Transverse colon (tissue), 4 donors: ENCODE data around the gene THAP6. TPM values are rescaled to one million over a fixed set of nuclear protein-coding genes. Genes with fewer than 3 reads are reported as not detected.
A peak's percentile ranks its signal among the peaks of the same experiment; 100 is the strongest.

Experiments used
- DNase-seq: peaks from one replicate; pipeline ENCODE4 v3.0.0-alpha.2; 2019
- H3K27ac ChIP-seq, 4 donors: fragments of 200-600 bp; sonication (generic); 2 replicates each; pipeline ENCODE4 v1.5.1; 2016 to 2018; ENCODE audit warnings: inconsistent platforms in 4 of 4
- H3K27me3 ChIP-seq: fragments of 200-600 bp; sonication (generic); 2 replicates; pipeline ENCODE4 v1.5.1; 2017; ENCODE audit warnings: inconsistent platforms
- H3K36me3 ChIP-seq, 4 donors: fragments of 200-600 bp; sonication (generic); 2 replicates each; pipeline ENCODE4 v1.5.1; 2017 to 2019; ENCODE audit warnings: inconsistent platforms in 4 of 4
- H3K4me1 ChIP-seq, 4 donors: fragments of 200-600 bp; sonication (generic); 2 replicates each; pipeline ENCODE4 v1.5.1; 2017 to 2020; ENCODE audit warnings: inconsistent platforms in 4 of 4
- H3K4me3 ChIP-seq, 4 donors: fragments of 200-600 bp; sonication (generic); 1 replicate in 1 of 4; 2 replicates in 3 of 4; pipeline versions ENCODE4 v1.5.1 to v1.6.1; 2017 to 2019; ENCODE audit warnings: inconsistent platforms in 4 of 4
- H3K9me3 ChIP-seq, 2 donors: fragments of 200-600 bp; sonication (generic); 2 replicates each; pipeline ENCODE4 v1.5.1; 2017 to 2019; ENCODE audit warnings: inconsistent platforms in 2 of 2
- CTCF ChIP-seq, 5 experiments: fragments of 200-600 bp in 3 of 5; fragments of 450-650 bp in 2 of 5; sonication (generic) in 3 of 5; IDR thresholded peaks; 1 replicate in 2 of 5; 2 replicates in 3 of 5; pipeline ENCODE4 v1.5.1; 2016 to 2017; ENCODE audit warnings: antibody characterized with exemption in 5 of 5, inconsistent platforms in 3 of 5, mild to moderate bottlenecking in 2 of 5, moderate library complexity in 1 of 5
- EP300 ChIP-seq: sonication (generic); formaldehyde crosslinking; IDR thresholded peaks from one replicate; pipeline ENCODE4 v1.6.1; 2017; ENCODE audit warnings: antibody characterized with exemption, low read depth
- POLR2A ChIP-seq: fragments of 450-650 bp; IDR thresholded peaks from one replicate; pipeline ENCODE4 v1.6.1; 2016; ENCODE audit warnings: antibody characterized with exemption, mild to moderate bottlenecking, moderate library complexity
- POLR2AphosphoS5 ChIP-seq, 3 donors: sonication (generic); formaldehyde crosslinking; IDR thresholded peaks; one replicate each; pipeline ENCODE4 v1.6.1; 2016; ENCODE audit warnings: antibody characterized with exemption in 3 of 3
- WGBS, 2 donors: methylation state at CpG; one replicate each; pipeline ENCODE4 v1.1.5; 2018; ENCODE audit warnings: low coverage in 1 of 2; 5-methylcytosine and 5-hydroxymethylcytosine counted together
- in situ Hi-C, 4 donors: fragments of 200-750 bp; cut with MboI; loops; one replicate each; pipeline versions ENCODE4 v1.15.0 to v1.15.1; 2017; ENCODE audit warnings: low sequenced_read_pairs in 3 of 4, low pct_ligation_motif_present in 1 of 4, low pct_unique_long_range_greater_than_20kb in 1 of 4
- intact Hi-C: fragments of 100-400 bp; cut with DNase I; formaldehyde crosslinking; loops from one replicate; pipeline ENCODE4 v1.15.1; 2023; ENCODE audit warnings: low total_unique reads
- total RNA-seq, 4 donors: library from RNA; depleted of rRNA; stranded (reverse); fragments of >200 nt; gene quantifications; one replicate each; pipeline ENCODE4 v1.1.0, GENCODE V29; 2016

The THAP6 gene
- total RNA-seq, 4 donors from 2014 or later = 16.8 to 39.6 (median 27.6) TPM

GRCh38 chr4:75496406-75496805 is 17.9 kb upstream of the THAP6 start:
- in situ Hi-C loops = no loop called here
- Histone ChIP-seq H3K27me3 (no peaks in the 10 kb centered on the region), H3K4me1 (peaks cover 0 to 25% (median 1%) of the 10 kb centered on the region in 4 donors), H3K27ac (peak overlapping the region in 1 of 4 donors; percentile 28), H3K36me3 (peaks cover 0 to 18% (median 0%) of the 10 kb centered on the region in 4 donors), H3K9me3 (peaks cover 3% of the 10 kb centered on the region in 2 donors), H3K4me3 (no peak overlapping the region)
- 84 to 100% methylated on average over 2 of the region's 2 CpGs for WGBS, 2 donors
- TF ChIP-seq POLR2AphosphoS5 (IDR thresholded peaks at IDR 0.05) = no peak
- no peak for TF ChIP-seq POLR2A
- TF ChIP-seq CTCF (IDR thresholded peaks at IDR 0.05) = no peak
- TF ChIP-seq EP300 = no peak
- DNase-seq = no peak
- intact Hi-C loops = no loop called here

- Histone ChIP-seq H3K4me3 (no peak overlapping the region), H3K27ac (no peak overlapping the region), H3K36me3 (peaks cover 0 to 13% (median 2%) of the 10 kb centered on the region in 4 donors), H3K9me3 (peaks cover 3% of the 10 kb centered on the region in 2 donors), H3K4me1 (peaks cover 0 to 25% (median 1%) of the 10 kb centered on the region in 4 donors), H3K27me3 (no peaks in the 10 kb centered on the region)
- in situ Hi-C loops (no loop called here), intact Hi-C loops (no loop called here)
- WGBS, 2 donors = 77 to 79% methylated on average over 5 of the region's 5 CpGs
- TF ChIP-seq CTCF (IDR thresholded peaks at IDR 0.05) (no peak), POLR2A (no peak), EP300 (no peak), POLR2AphosphoS5 (IDR thresholded peaks at IDR 0.05) (no peak)
- DNase-seq = no peak
Observed at GRCh38 chr4:75497133-75497532, 17.1 kb upstream of the THAP6 start.

- no peak for TF ChIP-seq POLR2A
- no peak for TF ChIP-seq POLR2AphosphoS5 (IDR thresholded peaks at IDR 0.05)
- TF ChIP-seq CTCF (IDR thresholded peaks at IDR 0.05) = no peak
- no peak for TF ChIP-seq EP300
Observed at GRCh38 chr4:75498041-75498440, 16.2 kb upstream of the THAP6 start.

GRCh38 chr4:75499900-75500299 is 14.4 kb upstream of the THAP6 start:
- 97 to 100% methylated on average over 1 to 2 of the region's 2 CpGs for WGBS, 2 donors
- H3K36me3 ChIP-seq = peaks cover 0 to 20% (median 5%) of the 10 kb centered on the region in 4 donors
- H3K9me3 ChIP-seq = peaks cover 3% of the 10 kb centered on the region in 2 donors
- H3K27ac ChIP-seq = no peak overlapping the region
- no peak for DNase-seq
- H3K27me3 ChIP-seq = no peaks in the 10 kb centered on the region
- TF ChIP-seq POLR2AphosphoS5 (IDR thresholded peaks at IDR 0.05) (no peak), POLR2A (no peak), CTCF (IDR thresholded peaks at IDR 0.05) (no peak), EP300 (no peak)
- H3K4me3 ChIP-seq = no peak overlapping the region
- in situ Hi-C loops (no loop called here), intact Hi-C loops (no loop called here)
- peaks cover 0 to 19% (median 1%) of the 10 kb centered on the region in 4 donors for H3K4me1 ChIP-seq

More at GRCh38 chr4:75498041-75498440, 16.2 kb upstream of the THAP6 start:
- in situ Hi-C loops (no loop called here), intact Hi-C loops (no loop called here)
- Histone ChIP-seq H3K9me3 (peaks cover 3% of the 10 kb centered on the region in 2 donors), H3K36me3 (peaks cover 0 to 20% (median 5%) of the 10 kb centered on the region in 4 donors), H3K4me3 (no peak overlapping the region), H3K27ac (no peak overlapping the region), H3K27me3 (no peaks in the 10 kb centered on the region), H3K4me1 (peaks cover 0 to 25% (median 1%) of the 10 kb centered on the region in 4 donors)
- DNase-seq = no peak
- WGBS, 2 donors = 83 to 88% methylated on average over 2 of the region's 2 CpGs
